ENCODE data around the gene ARHGAP40.

The ARHGAP40 gene

GRCh38 chr20:38660429-38660828, 58.8 kb downstream of the ARHGAP40 start:
- no peak overlapping the region for H3K4me3 ChIP-seq (ENCODE audit: low read length)
- no peak for TF ChIP-seq CTCF (conservative IDR thresholded peaks at IDR 0.05; ENCODE audit: low read depth, low read length)
- DNase-seq (ENCODE audit: low read depth), result no peak

DNA sequence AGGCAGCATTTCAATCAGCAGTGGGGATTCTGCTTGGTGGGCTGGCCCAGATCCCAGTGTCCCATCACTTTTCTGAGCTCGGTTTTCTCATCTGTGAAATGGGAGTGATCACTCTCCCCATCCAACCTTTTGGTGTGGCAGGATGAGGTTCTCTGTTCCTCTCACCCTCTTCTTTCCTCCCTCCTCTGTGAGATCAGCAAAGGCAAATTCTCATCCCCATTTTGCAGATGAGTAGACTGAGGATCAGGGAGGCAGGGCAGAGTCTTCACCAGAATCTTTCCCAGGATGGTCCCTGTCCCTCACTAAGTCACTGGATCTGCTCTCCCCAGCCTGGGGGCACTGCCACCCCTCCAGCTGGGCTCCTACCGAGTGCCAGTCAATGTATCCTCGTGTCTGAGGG, 62.1 kb downstream of the ARHGAP40 start:
- H3K4me3 ChIP-seq (ENCODE audit: low read length), result no peak overlapping the region
- DNase-seq (ENCODE audit: low read depth), result no peak
- no peak for TF ChIP-seq CTCF (conservative IDR thresholded peaks at IDR 0.05; ENCODE audit: low read depth, low read length)

DNA sequence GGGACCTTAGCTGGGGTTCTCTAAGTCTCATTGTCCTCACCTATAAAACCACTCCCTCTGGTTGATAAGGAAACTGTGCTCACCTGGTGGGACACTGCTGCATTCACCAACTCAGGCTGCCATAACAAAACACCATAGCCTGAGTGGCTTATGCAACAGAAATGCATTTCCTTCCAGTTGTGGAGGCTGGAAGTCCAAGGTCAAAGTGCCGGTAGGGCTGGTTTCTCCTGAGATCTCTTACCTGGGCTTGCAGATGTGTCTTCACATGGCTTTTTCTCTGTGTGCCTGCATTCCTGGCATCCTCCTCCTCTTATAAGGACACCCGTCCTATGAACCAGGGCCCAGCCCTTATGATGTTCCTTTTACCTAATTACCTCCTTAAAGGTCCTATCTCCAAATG, 62.7 kb downstream of the ARHGAP40 start:
- TF ChIP-seq CTCF (conservative IDR thresholded peaks at IDR 0.05; ENCODE audit: low read depth, low read length), result no peak
- H3K4me3 ChIP-seq (ENCODE audit: low read length), result no peak overlapping the region
- no peak for DNase-seq (ENCODE audit: low read depth)

GRCh38 chr20:38665094-38665493, 63.5 kb downstream of the ARHGAP40 start:
- TF ChIP-seq CTCF (conservative IDR thresholded peaks at IDR 0.05; ENCODE audit: low read depth, low read length), result no peak
- no peak for DNase-seq (ENCODE audit: low read depth)
- no peak overlapping the region for H3K4me3 ChIP-seq (ENCODE audit: low read length)

GRCh38 chr20:38665506-38666285, 64.1 kb downstream of the ARHGAP40 start:
- H3K4me3 ChIP-seq (ENCODE audit: low read length), result no peak overlapping the region
- no peak for TF ChIP-seq CTCF (conservative IDR thresholded peaks at IDR 0.05; ENCODE audit: low read depth, low read length)
- no peak for DNase-seq (ENCODE audit: low read depth)

- no peak for DNase-seq (ENCODE audit: low read depth)
- no peak overlapping the region for H3K4me3 ChIP-seq (ENCODE audit: low read length)
- TF ChIP-seq CTCF (conservative IDR thresholded peaks at IDR 0.05; ENCODE audit: low read depth, low read length), result no peak
These were observed 65.9 kb downstream of the ARHGAP40 start for GRCh38 chr20:38667417-38667956.

- H3K4me3 ChIP-seq (ENCODE audit: low read length), result no peak overlapping the region
These were observed 68.1 kb downstream of the ARHGAP40 start for GRCh38 chr20:38669688-38670087.

More at GRCh38 chr20:38669688-38670087, 68.1 kb downstream of the ARHGAP40 start:
- DNase-seq (ENCODE audit: low read depth), result no peak
- TF ChIP-seq CTCF (conservative IDR thresholded peaks at IDR 0.05; ENCODE audit: low read depth, low read length), result no peak

All from retinal pigment epithelial cell (primary cell).